ENCODE measurements around the gene WDR74.
A peak's percentile ranks its signal among the peaks of the same experiment; 100 is the strongest.

DNA sequence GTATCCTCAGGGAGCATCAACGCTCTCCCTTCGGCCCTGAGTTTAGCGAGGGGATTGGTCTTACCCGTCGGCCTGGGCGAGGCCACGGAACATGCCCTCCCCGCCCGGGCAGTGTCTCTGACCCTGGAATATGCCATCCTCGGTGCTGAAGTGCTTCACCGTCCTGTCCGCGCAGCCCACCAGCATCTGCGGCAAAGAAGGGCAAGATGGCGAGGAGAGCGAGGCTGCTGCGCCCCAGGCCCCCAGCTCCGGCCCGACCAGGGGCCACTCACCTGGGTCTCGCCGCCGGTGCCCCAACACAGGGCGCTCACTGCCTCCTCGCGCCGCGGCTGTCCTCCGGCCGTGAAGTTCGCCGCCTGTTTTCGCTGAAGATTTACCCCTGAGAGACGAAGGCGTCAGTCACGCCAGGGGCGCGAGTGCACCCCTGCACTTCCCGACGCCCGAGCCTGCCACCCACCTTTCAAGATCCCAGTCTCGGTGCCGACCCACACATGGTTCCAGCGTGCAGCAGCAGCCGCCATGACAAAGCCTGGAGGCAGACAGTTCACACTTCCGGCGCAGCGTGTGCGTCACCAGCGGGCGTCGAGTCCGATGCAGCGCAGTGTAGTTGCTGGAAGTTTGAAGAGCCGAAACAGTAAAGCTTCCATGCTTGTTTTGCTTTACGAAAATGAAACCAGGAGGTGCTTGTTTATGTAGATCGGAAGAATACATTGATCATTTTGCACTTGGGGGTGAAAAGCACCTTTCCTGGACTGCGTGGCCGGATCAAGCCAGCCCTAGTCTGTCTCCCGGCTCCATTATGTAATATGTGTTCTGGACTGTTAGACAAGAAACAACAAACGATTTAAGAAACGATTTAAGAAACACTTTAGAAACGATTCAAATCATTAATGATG, at the start of gene WDR74:
- TF ChIP-seq, protein P1, sequence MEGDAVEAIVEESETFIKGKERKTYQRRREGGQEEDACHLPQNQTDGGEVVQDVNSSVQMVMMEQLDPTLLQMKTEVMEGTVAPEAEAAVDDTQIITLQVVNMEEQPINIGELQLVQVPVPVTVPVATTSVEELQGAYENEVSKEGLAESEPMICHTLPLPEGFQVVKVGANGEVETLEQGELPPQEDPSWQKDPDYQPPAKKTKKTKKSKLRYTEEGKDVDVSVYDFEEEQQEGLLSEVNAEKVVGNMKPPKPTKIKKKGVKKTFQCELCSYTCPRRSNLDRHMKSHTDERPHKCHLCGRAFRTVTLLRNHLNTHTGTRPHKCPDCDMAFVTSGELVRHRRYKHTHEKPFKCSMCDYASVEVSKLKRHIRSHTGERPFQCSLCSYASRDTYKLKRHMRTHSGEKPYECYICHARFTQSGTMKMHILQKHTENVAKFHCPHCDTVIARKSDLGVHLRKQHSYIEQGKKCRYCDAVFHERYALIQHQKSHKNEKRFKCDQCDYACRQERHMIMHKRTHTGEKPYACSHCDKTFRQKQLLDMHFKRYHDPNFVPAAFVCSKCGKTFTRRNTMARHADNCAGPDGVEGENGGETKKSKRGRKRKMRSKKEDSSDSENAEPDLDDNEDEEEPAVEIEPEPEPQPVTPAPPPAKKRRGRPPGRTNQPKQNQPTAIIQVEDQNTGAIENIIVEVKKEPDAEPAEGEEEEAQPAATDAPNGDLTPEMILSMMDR (IDR thresholded peaks at IDR 0.05): peak in 1 of 4 experiments; percentile 26
- TF ChIP-seq POLR2A (IDR thresholded peaks at IDR 0.05) (peak; percentile 86), POLR2AphosphoS5 (IDR thresholded peaks at IDR 0.05) (peak; percentile 100)
